ENCODE results near the gene KLK4.

The KLK4 gene

GRCh38 chr19:50877338-50877737 lies 33.9 kb downstream of the KLK4 start:
- no peak for DNase-seq

- no peak for DNase-seq
These were observed 34.7 kb downstream of the KLK4 start for GRCh38 chr19:50876456-50876855.

GRCh38 chr19:50875795-50876422 lies 35.3 kb downstream of the KLK4 start:
- no peak for DNase-seq

DNA sequence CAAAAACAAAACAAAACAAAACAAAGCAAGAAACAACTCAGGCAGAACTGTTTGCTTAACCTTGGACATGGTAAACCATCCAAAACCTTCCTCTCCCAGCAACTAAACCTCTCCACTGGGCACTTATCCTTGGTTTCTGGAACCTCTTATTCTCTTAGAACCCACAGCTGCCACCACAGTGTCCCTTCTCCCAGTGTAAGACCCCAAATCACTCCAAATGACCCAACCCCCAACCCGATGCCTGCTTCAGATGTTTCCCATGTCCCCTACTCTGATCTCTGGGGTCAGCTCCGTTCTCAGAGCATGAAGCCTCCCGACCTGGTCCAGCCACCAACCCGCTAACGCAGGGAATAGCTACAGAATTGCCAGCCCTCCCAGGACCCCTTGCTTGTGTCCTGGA lies 37.0 kb downstream of the KLK4 start:
- DNase-seq: no peak

DNA sequence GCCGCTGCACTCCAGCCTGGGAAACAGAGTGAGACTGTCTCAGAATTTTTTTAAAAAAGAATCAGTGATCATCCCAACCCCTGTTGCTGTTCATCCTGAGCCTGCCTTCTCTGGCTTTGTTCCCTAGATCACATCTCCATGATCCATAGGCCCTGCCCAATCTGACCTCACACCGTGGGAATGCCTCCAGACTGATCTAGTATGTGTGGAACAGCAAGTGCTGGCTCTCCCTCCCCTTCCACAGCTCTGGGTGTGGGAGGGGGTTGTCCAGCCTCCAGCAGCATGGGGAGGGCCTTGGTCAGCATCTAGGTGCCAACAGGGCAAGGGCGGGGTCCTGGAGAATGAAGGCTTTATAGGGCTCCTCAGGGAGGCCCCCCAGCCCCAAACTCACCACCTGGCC lies 38.1 kb downstream of the KLK4 start, which contains the start of gene KLK2:
TSS of gene KLK2 (plus strand) at position 384 of the 400 bp plus-strand sequence. CDS start 35 bp downstream, outside the sequence.
- DNase-seq: no peak

- peak; percentile 35 to 50 for DNase-seq
These were observed 40.6 kb downstream of the KLK4 start for GRCh38 chr19:50870417-50871089.

DNA sequence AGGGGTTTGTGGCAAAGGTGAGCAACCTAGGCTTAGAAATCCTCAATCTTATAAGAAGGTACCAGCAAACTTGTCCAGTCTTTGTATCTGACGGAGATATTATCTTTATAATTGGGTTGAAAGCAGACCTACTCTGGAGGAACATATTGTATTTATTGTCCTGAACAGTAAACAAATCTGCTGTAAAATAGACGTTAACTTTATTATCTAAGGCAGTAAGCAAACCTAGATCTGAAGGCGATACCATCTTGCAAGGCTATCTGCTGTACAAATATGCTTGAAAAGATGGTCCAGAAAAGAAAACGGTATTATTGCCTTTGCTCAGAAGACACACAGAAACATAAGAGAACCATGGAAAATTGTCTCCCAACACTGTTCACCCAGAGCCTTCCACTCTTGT lies 41.7 kb downstream of the KLK4 start:
- no peak for DNase-seq

DNA sequence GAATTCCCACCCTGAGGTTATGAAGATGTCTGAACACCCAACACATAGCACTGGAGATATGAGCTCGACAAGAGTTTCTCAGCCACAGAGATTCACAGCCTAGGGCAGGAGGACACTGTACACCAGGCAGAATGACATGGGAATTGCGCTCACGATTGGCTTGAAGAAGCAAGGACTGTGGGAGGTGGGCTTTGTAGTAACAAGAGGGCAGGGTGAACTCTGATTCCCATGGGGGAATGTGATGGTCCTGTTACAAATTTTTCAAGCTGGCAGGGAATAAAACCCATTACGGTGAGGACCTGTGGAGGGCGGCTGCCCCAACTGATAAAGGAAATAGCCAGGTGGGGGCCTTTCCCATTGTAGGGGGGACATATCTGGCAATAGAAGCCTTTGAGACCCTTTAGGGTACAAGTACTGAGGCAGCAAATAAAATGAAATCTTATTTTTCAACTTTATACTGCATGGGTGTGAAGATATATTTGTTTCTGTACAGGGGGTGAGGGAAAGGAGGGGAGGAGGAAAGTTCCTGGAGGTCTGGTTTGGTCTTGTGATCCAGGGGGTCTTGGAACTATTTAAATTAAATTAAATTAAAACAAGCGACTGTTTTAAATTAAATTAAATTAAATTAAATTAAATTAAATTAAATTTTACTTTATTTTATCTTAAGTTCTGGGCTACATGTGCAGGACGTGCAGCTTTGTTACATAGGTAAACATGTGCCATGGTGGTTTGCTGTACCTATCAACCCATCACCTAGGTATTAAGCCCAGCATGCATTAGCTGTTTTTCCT lies 49.5 kb downstream of the KLK4 start:
- no peak for DNase-seq

GRCh38 chr19:50861010-50861409 lies 50.2 kb downstream of the KLK4 start:
- DNase-seq: no peak

DNA sequence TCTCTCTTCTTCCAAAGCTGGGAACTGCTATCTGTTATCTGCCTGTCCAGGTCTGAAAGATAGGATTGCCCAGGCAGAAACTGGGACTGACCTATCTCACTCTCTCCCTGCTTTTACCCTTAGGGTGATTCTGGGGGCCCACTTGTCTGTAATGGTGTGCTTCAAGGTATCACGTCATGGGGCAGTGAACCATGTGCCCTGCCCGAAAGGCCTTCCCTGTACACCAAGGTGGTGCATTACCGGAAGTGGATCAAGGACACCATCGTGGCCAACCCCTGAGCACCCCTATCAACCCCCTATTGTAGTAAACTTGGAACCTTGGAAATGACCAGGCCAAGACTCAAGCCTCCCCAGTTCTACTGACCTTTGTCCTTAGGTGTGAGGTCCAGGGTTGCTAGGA lies 51.3 kb downstream of the KLK4 start:
- DNase-seq: no peak

GRCh38 chr19:50858886-50859285 lies 52.3 kb downstream of the KLK4 start:
- no peak for DNase-seq

DNA sequence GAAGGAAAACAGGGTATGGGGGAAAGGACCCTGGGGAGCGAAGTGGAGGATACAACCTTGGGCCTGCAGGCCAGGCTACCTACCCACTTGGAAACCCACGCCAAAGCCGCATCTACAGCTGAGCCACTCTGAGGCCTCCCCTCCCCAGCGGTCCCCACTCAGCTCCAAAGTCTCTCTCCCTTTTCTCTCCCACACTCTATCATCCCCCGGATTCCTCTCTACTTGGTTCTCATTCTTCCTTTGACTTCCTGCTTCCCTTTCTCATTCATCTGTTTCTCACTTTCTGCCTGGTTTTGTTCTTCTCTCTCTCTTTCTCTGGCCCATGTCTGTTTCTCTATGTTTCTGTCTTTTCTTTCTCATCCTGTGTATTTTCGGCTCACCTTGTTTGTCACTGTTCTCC lies 53.8 kb downstream of the KLK4 start:
- no peak for DNase-seq
